ENCODE data around the gene CLDN17. TPM values are rescaled to one million over a fixed set of nuclear protein-coding genes. Genes with fewer than 3 reads are reported as not detected.

The CLDN17 gene
- total RNA-seq, 6 donors from 2014 or later = not detected

GRCh38 chr21:30126576-30126975 is 40.0 kb downstream of the CLDN17 start:
- Histone ChIP-seq H3K27me3 (no peaks in the 10 kb centered on the region), H3K4me3 (no peak overlapping the region), H3K27ac (no peak overlapping the region), H3K36me3 (no peaks in the 10 kb centered on the region), H3K9me3 (no peaks in the 10 kb centered on the region), H3K4me1 (no peaks in the 10 kb centered on the region)
- TF ChIP-seq CTCF (IDR thresholded peaks at IDR 0.05) (no peak), EP300 (IDR thresholded peaks at IDR 0.05) (no peak)
- ATAC-seq (ENCODE audit: low FRiP score in 2 of 2) (no peak), DNase-seq (no peak)

- no peak for ATAC-seq (ENCODE audit: low FRiP score in 2 of 2)
- H3K27ac ChIP-seq = no peak overlapping the region
- H3K27me3 ChIP-seq = no peaks in the 10 kb centered on the region
- no peaks in the 10 kb centered on the region for H3K4me1 ChIP-seq
- 42 to 43% methylated on average over 2 of the region's 2 CpGs for WGBS, 2 donors
- TF ChIP-seq POLR2A (IDR thresholded peaks at IDR 0.05) (no peak), EP300 (IDR thresholded peaks at IDR 0.05) (no peak), CTCF (IDR thresholded peaks at IDR 0.05) (no peak), POLR2AphosphoS5 (IDR thresholded peaks at IDR 0.05) (no peak)
- no peaks in the 10 kb centered on the region for H3K9me3 ChIP-seq
- no peak for DNase-seq
- H3K4me3 ChIP-seq = no peak overlapping the region
- H3K36me3 ChIP-seq = no peaks in the 10 kb centered on the region
These were observed 49.0 kb downstream of the CLDN17 start for GRCh38 chr21:30117631-30118030.

- H3K27me3 ChIP-seq = no peaks in the 10 kb centered on the region
- H3K4me1 ChIP-seq = no peaks in the 10 kb centered on the region
- no peak overlapping the region for H3K27ac ChIP-seq
- ATAC-seq (ENCODE audit: low FRiP score in 2 of 2) (no peak), DNase-seq (no peak)
- 89 to 95% methylated on average over 3 of the region's 3 CpGs for WGBS, 2 donors
- H3K9me3 ChIP-seq = no peaks in the 10 kb centered on the region
- H3K4me3 ChIP-seq = no peak overlapping the region
- TF ChIP-seq EP300 (IDR thresholded peaks at IDR 0.05) = no peak
- TF ChIP-seq POLR2A (IDR thresholded peaks at IDR 0.05) = no peak
- TF ChIP-seq CTCF (IDR thresholded peaks at IDR 0.05) = no peak
- TF ChIP-seq POLR2AphosphoS5 (IDR thresholded peaks at IDR 0.05) = no peak
- H3K36me3 ChIP-seq = no peaks in the 10 kb centered on the region
These were observed 50.1 kb downstream of the CLDN17 start for GRCh38 chr21:30116479-30116878.

Other genes starting within 250 kb of the CLDN17 start
- gene GRIK1, start 226.8 kb downstream of the CLDN17 start, total RNA-seq = under 1 TPM in 1 of 6 donors, not detected in 5; 0.15 TPM
- 1 to 10 TPM in 3 of 6 donors, under 1 TPM in 1, not detected in 2; 0.09 to 4.8 (median 1.6) TPM for gene CLDN8, start 49.3 kb upstream of the CLDN17 start, total RNA-seq
- gene KRTAP24-1, start 116.1 kb upstream of the CLDN17 start, total RNA-seq = not detected
- not detected for gene KRTAP25-1, start 122.7 kb upstream of the CLDN17 start, total RNA-seq
- not detected for gene KRTAP26-1, start 153.5 kb upstream of the CLDN17 start, total RNA-seq
- gene KRTAP27-1, start 170.9 kb upstream of the CLDN17 start, total RNA-seq = not detected
- gene KRTAP23-1, start 181.8 kb upstream of the CLDN17 start, total RNA-seq = not detected
- not detected for gene KRTAP13-2, start 205.5 kb upstream of the CLDN17 start, total RNA-seq
- not detected for gene KRTAP13-1, start 229.2 kb upstream of the CLDN17 start, total RNA-seq